Measurements from ENCODE around the gene PCNX4.

The PCNX4 gene

DNA sequence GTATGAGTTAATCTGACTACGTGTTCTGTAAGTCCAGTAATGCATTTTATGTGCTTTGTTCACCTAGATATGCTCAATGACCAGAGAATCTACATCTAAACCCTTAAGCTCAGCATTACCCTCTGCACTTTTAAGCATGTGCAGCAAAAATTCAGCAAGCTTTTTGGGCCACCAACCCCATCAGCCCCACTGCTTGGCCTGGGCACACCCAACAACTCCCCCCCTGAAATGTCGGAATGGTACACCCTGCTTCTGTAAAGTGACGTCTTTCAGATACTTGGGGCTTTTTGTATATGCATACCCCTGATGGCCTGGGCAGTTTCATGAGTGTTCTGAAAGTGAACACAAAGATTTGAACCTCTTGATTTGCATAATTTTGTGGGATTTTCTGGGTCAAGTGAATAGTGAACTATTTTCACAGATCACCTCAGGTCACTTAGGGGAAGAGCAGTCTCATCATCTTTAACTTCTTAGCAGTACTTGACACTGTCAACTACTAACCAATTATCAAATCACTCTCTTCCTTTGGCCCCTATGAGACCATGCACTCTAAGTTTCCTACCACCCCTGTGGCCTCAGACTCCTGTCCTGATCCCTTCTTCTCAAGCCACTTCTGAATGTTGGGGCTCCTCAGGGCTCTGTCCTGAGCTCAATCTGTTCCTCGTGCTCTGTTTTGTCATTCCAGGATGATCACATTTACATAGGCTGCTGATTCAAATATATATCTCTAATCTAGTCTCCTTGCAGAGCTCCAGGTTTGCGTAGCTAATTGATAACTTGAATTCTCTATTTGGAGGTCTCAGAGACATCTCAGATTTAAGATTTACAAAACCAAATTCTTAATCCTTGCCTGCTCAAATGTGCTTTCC is 121.0 kb downstream of the PCNX4 start:
- DNase-seq, result no peak

- DNase-seq, result no peak
Measured at GRCh38 chr14:60214003-60214402, 122.3 kb downstream of the PCNX4 start.

- DNase-seq, result no peak
Measured at GRCh38 chr14:60214415-60215126, 122.8 kb downstream of the PCNX4 start.

DNA sequence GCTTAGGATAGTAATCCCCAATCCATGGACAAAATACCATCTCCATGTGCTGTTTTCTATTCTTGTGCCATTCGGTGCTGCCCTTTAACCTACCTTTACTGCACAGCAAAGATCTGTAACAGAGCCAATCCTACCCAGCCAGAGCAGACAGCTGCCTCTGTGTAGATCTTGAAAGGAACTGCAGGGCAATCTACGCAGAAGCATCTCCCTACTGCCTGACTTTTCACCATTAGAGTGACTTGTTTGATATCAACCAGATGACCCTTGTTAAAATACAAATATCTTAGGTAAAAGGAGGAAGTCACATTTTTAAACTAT is 123.4 kb downstream of the PCNX4 start:
- DNase-seq, result no peak

DNA sequence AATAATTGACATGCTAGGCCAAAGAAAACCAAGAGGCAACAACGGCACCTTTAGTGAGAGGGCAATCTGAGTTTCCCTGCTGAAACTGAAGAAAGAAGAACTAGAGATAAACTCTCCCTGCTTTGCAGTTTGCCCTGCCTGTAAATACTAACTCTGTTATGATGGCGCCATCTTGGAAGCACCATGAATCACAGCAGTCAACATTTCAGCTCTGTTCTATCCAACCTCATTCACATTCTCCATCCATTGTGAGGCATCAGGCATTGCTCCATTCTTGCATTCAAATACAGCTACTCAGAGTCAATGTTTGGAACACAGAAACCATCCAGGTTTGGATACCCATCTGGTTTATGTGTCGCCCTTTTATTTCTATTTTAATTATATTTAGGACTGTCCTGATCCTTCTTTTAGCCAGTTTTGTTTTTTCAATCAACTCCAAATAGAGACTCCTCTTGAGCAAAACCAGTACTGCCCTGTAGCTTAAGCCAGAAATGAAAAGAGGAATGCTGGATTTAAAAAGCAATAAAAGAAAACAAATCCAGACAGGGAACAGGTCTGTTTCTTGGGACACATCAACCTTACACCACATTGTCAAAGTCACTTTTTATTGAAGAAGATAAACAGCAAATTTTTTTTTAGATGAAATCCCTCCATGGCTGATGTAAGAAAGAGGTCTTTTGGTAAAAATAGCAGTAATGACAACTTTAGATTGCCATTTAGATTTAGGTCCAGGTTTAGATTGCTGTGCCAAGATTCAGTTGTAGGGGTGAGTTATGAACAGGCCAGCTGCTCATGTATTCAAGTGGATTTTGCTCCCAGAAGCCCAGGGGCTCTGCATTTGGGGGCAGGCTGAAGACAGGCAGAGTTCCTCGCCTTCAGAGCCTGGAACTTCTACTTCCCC is 124.0 kb downstream of the PCNX4 start:
- DNase-seq, result no peak

- no peak for DNase-seq
Measured at GRCh38 chr14:60217713-60218112, 126.0 kb downstream of the PCNX4 start.

Data from NCI-H1092 treated with DMSO at 0.1 percent for 48 hours (cell line).